H1 (cell line): ENCODE measurements around the gene ITM2B. TPM values are rescaled to one million over a fixed set of nuclear protein-coding genes. Genes with fewer than 3 reads are reported as not detected.

Experiments used
- CTCF ChIA-PET: fragments of 300-600 bp; sonication (Branson Sonifier 250); formaldehyde crosslinking; loops from one replicate; lab custom pipeline; 2021; ENCODE audit not compliant: partially characterized antibody; lab: Charles Lee
- POLR2A ChIA-PET: fragments of 300-600 bp; sonication (Branson Sonifier 250); formaldehyde crosslinking; loops from one replicate; lab custom pipeline; 2021; ENCODE audit warnings: inconsistent platforms; ENCODE audit not compliant: partially characterized antibody; lab: Charles Lee
- DNase-seq, 2 experiments: peaks; one replicate each; pipeline versions ENCODE4 v3.0.0 to v3.0.0-alpha.2; 2010 to 2022; ENCODE audit warnings: low spot score in 2 of 2, low read depth in 1 of 2, mixed read lengths in 1 of 2
- FAIRE-seq: peaks from 2 replicates; lab custom pipeline; 2011; peaks lifted over from hg19 to GRCh38; lab: Jason Lieb, UNC
- H2AFZ ChIP-seq: 2 replicates; pipeline ENCODE4 v1.8.1; 2012; ENCODE audit warnings: low read length, inconsistent platforms
- H2AK5ac ChIP-seq: 2 replicates; pipeline ENCODE4 v1.6.1; 2013; ENCODE audit warnings: low read depth, low read length
- H2BK120ac ChIP-seq: replicated peaks from 2 replicates; pipeline ENCODE3; 2013; ENCODE audit warnings: low read depth, low read length, inconsistent platforms
- H2BK12ac ChIP-seq: 2 replicates; pipeline ENCODE4 v1.6.1; 2013; ENCODE audit warnings: low read depth, low read length
- H2BK15ac ChIP-seq: 2 replicates; pipeline ENCODE4 v1.6.1; 2013; ENCODE audit warnings: low read length
- H2BK20ac ChIP-seq: 2 replicates; pipeline ENCODE4 v1.6.1; 2013; ENCODE audit warnings: low read length
- H2BK5ac ChIP-seq: 2 replicates; pipeline ENCODE4 v1.6.1; 2013; ENCODE audit warnings: low read depth, low read length
- H3K14ac ChIP-seq: 2 replicates; pipeline ENCODE4 v1.6.1; 2013; ENCODE audit warnings: inconsistent platforms; ENCODE audit not compliant: insufficient read length
- H3K18ac ChIP-seq: 2 replicates; pipeline ENCODE4 v1.6.1; 2013; ENCODE audit warnings: low read length; ENCODE audit errors: extremely low read depth
- H3K23ac ChIP-seq: 2 replicates; pipeline ENCODE4 v1.6.1; 2013; ENCODE audit warnings: inconsistent platforms; ENCODE audit not compliant: insufficient read length
- H3K23me2 ChIP-seq: 2 replicates; pipeline ENCODE4 v1.6.1; 2013; ENCODE audit warnings: low read depth, low read length
- H3K27ac ChIP-seq: 2 replicates; pipeline ENCODE4 v1.6.1; 2011; ENCODE audit warnings: low read depth, low read length, inconsistent platforms
- H3K27me3 ChIP-seq, 4 experiments: replicated peaks in 1 of 4; 1 replicate in 1 of 4; 2 replicates in 3 of 4; pipeline versions ENCODE4 v1.6.1 to v1.8.1; 2011 to 2013; ENCODE audit warnings: low read length in 3 of 4, mild to moderate bottlenecking in 3 of 4, inconsistent platforms in 2 of 4, mixed read lengths in 2 of 4, moderate library complexity in 1 of 4; ENCODE audit not compliant: control insufficient read depth in 3 of 4, insufficient read depth in 3 of 4; ENCODE audit errors: extremely low read depth in 1 of 4
- H3K36me3 ChIP-seq, 4 experiments: 2 replicates each; pipeline versions ENCODE4 v1.6.1 to v1.8.1; 2011 to 2013; ENCODE audit warnings: mild to moderate bottlenecking in 4 of 4, low read length in 3 of 4, moderate library complexity in 2 of 4, control low read depth in 1 of 4, inconsistent platforms in 1 of 4; ENCODE audit not compliant: insufficient read depth in 4 of 4, control insufficient read depth in 2 of 4
- H3K4ac ChIP-seq: replicated peaks from 2 replicates; pipeline ENCODE3; 2013; ENCODE audit warnings: low read length, low read depth, mixed read lengths, inconsistent platforms; ENCODE audit not compliant: insufficient read length
- H3K4me1 ChIP-seq, 4 experiments: replicated peaks in 1 of 4; 1 replicate in 1 of 4; 2 replicates in 3 of 4; pipeline versions ENCODE4 v1.6.1 to v1.8.1; 2011 to 2013; ENCODE audit warnings: low read length in 3 of 4, inconsistent platforms in 2 of 4, mixed read lengths in 1 of 4; ENCODE audit not compliant: insufficient read depth in 4 of 4, control insufficient read depth in 3 of 4
- H3K4me2 ChIP-seq, 2 experiments: 2 replicates each; pipeline versions ENCODE4 v1.6.1 to v1.8.1; 2011 to 2013; ENCODE audit warnings: low read depth in 2 of 2, low read length in 2 of 2, control low read depth in 1 of 2, inconsistent platforms in 1 of 2, mild to moderate bottlenecking in 1 of 2; ENCODE audit not compliant: insufficient read depth in 1 of 2
- H3K4me3 ChIP-seq, 4 experiments: fragments of 200-600, 300-600 bp in 1 of 4; sonication (generic), shearing (Covaris generic), sonication (Bioruptor Twin) in 1 of 4; 2 replicates each; pipeline versions ENCODE4 v1.5.1 to v1.8.1; 2011 to 2016; ENCODE audit warnings: low read length in 4 of 4, low read depth in 3 of 4, control low read depth in 2 of 4, inconsistent platforms in 2 of 4, mild to moderate bottlenecking in 2 of 4, mixed read lengths in 1 of 4, moderate library complexity in 1 of 4; ENCODE audit not compliant: insufficient read depth in 2 of 4; ENCODE audit errors: extremely low read depth in 1 of 4
- H3K56ac ChIP-seq: replicated peaks from 2 replicates; pipeline ENCODE3; 2013; ENCODE audit warnings: low read depth, mild to moderate bottlenecking, mixed read lengths, low read length, inconsistent platforms; ENCODE audit not compliant: insufficient read length
- H3K79me1 ChIP-seq: 2 replicates; pipeline ENCODE4 v1.6.1; 2013; ENCODE audit warnings: low read depth, low read length, control low read depth
- H3K79me2 ChIP-seq, 2 experiments: 2 replicates each; pipeline versions ENCODE4 v1.6.1 to v1.8.1; 2012 to 2013; ENCODE audit warnings: low read length in 2 of 2, mild to moderate bottlenecking in 2 of 2, inconsistent platforms in 1 of 2; ENCODE audit not compliant: insufficient read depth in 2 of 2, control insufficient read depth in 1 of 2
- H3K9ac ChIP-seq, 4 experiments: replicated peaks in 1 of 4; 1 replicate in 1 of 4; 2 replicates in 3 of 4; pipeline versions ENCODE4 v1.6.1 to v1.8.1; 2011 to 2013; ENCODE audit warnings: low read depth in 3 of 4, low read length in 3 of 4, control low read depth in 2 of 4, mild to moderate bottlenecking in 2 of 4, moderate library complexity in 2 of 4, inconsistent platforms in 1 of 4; ENCODE audit errors: extremely low read depth in 1 of 4
- H3K9me3 ChIP-seq, 2 experiments: 2 replicates each; pipeline versions ENCODE4 v1.6.1 to v1.8.1; 2012 to 2013; ENCODE audit warnings: mild to moderate bottlenecking in 2 of 2, moderate library complexity in 2 of 2, control low read depth in 1 of 2, inconsistent platforms in 1 of 2, low read depth in 1 of 2, low read length in 1 of 2, mixed read lengths in 1 of 2; ENCODE audit not compliant: insufficient read depth in 2 of 2
- H4K20me1 ChIP-seq, 2 experiments: replicated peaks in 1 of 2; 2 replicates each; pipeline versions ENCODE3 to v1.8.1; 2011 to 2013; ENCODE audit warnings: inconsistent platforms in 2 of 2, low read length in 2 of 2, mild to moderate bottlenecking in 1 of 2; ENCODE audit not compliant: insufficient read depth in 2 of 2, control insufficient read depth in 1 of 2
- H4K5ac ChIP-seq: 2 replicates; pipeline ENCODE4 v1.6.1; 2013; ENCODE audit warnings: low read length, low read depth, mixed read lengths, inconsistent platforms; ENCODE audit not compliant: insufficient read length
- H4K8ac ChIP-seq: 2 replicates; pipeline ENCODE4 v1.8.0; 2013; ENCODE audit warnings: mild to moderate bottlenecking, moderate library complexity, low read length, inconsistent platforms; ENCODE audit not compliant: insufficient read depth; ENCODE audit errors: extremely low read depth
- H4K91ac ChIP-seq: replicated peaks from 2 replicates; pipeline ENCODE3; 2013; ENCODE audit warnings: low read length, mixed read lengths, inconsistent platforms; ENCODE audit not compliant: insufficient read length
- CHD1 ChIP-seq: IDR thresholded peaks from 2 replicates; pipeline ENCODE4 v1.6.1; 2012; ENCODE audit warnings: low read depth, low read length, improper control_type of control experiment
- EGR1 ChIP-seq: IDR thresholded peaks from 2 replicates; pipeline ENCODE4 v1.6.1; 2011; ENCODE audit warnings: low read depth, low read length, borderline replicate concordance
- EZH2 ChIP-seq: fragments of 200-600 bp; sonication (generic); IDR thresholded peaks from 2 replicates; pipeline ENCODE4 v1.7.1; 2012; ENCODE audit warnings: low read depth, mild to moderate bottlenecking, moderate library complexity, low read length, inconsistent platforms; ENCODE audit not compliant: severe bottlenecking
- SAP30 ChIP-seq: fragments of 300-600 bp; sonication (generic); IDR thresholded peaks from 2 replicates; pipeline ENCODE4 v1.7.1; 2012; ENCODE audit warnings: low read length, moderate library complexity, mild to moderate bottlenecking, inconsistent platforms; ENCODE audit not compliant: insufficient read depth, insufficient replicate concordance
- SP2 ChIP-seq: IDR thresholded peaks from 2 replicates; pipeline ENCODE4 v1.6.1; 2012; ENCODE audit warnings: mild to moderate bottlenecking, low read length, inconsistent platforms
- SP4 ChIP-seq: IDR thresholded peaks from 2 replicates; pipeline ENCODE4 v1.6.1; 2012; ENCODE audit warnings: low read length, inconsistent platforms
- TAF7 ChIP-seq: optimal IDR thresholded peaks from 2 replicates; pipeline ENCODE3; 2011; ENCODE audit warnings: low read depth, mild to moderate bottlenecking, inconsistent platforms, low read length, moderate library complexity, borderline replicate concordance
- TBP ChIP-seq: IDR thresholded peaks from 2 replicates; pipeline ENCODE4 v1.6.1; 2011; ENCODE audit warnings: low read depth, low read length, improper control_type of control experiment
- TEAD4 ChIP-seq: IDR thresholded peaks from 2 replicates; pipeline ENCODE4 v1.6.1; 2012; ENCODE audit warnings: low read depth, low read length, inconsistent platforms, mixed read lengths
- WGBS, 2 experiments: shearing (Covaris generic) in 1 of 2; methylation state at CpG; one replicate each; pipeline versions ENCODE4 v1.1.6 to v1.1.7; 2013 to 2015; ENCODE audit warnings: low lambda C conversion rate in 2 of 2, mixed read lengths in 2 of 2, inconsistent platforms in 1 of 2, low coverage in 1 of 2, missing lambda C conversion rate in 1 of 2; ENCODE audit not compliant: insufficient replicate concordance in 2 of 2, insufficient coverage in 1 of 2, insufficient read length in 1 of 2; ENCODE audit errors: extremely low coverage in 1 of 2, missing lambda C conversion rate in 1 of 2; 5-methylcytosine and 5-hydroxymethylcytosine counted together
- polyA plus RNA-seq, 7 experiments: library from polyadenylated mRNA; depleted of rRNA in 3 of 7; stranded (reverse) in 5 of 7; unstranded in 2 of 7; fragments of >200 nt in 5 of 7; fragments of 200-250 nt in 2 of 7; gene quantifications; 1 replicate in 5 of 7; 2 replicates in 1 of 7; 4 replicates in 1 of 7; pipeline versions ENCODE4 v1.2.1 to v1.2.3, GENCODE V29; 2011 to 2013; ENCODE audit warnings: missing spikeins in 2 of 7, mixed read lengths in 2 of 7
- total RNA-seq: library from RNA; stranded (reverse); fragmentation: NEBNext Ultra II Directional; extraction: Animal tissue kit (Norgen Biotek cat#: 25700); gene quantifications from 2 replicates; pipeline ENCODE4 v1.2.1, GENCODE V29; 2021
- TF ChIP-seq, protein P1 (sequence below): IDR thresholded peaks from 2 replicates; pipeline ENCODE4 v1.6.1; 2011; ENCODE audit warnings: low read length, improper control_type of control experiment

The ITM2B gene
- total and polyA plus RNA-seq, 2 of the 8 experiments (the other 6 are each of a cell fraction or from before 2014, with no cell fraction given) = 132 to 184 TPM

DNA sequence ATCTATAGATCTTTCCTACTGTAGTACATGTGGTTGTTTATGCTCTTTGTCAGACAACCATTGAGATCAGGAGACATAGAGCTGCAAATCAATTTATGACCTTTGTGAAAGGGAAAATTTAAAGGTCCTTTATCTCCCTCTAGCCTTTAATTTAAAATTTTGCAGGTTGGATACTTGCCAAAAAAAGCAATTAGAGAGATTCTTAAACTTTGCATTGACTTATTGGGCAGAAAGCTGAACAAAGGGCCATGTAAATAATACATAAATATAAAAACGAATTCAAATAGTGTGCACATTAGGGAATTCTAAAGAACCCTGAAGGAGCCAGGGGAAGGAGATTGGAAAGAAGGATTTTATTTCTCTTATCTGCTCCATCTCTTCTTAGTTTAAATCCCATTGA is 48.5 kb downstream of the ITM2B start:
- POLR2A ChIA-PET = no interaction called here

More for the DNA sequence above, 48.5 kb downstream of the ITM2B start:
- no peak overlapping the region for H3K23ac ChIP-seq
- CTCF ChIA-PET = no interaction called here
- H3K23me2 ChIP-seq = no peaks in the 10 kb centered on the region
- no peak overlapping the region for H3K14ac ChIP-seq
- no peaks in the 10 kb centered on the region for H4K20me1 ChIP-seq
- no peak overlapping the region for H4K5ac ChIP-seq
- H3K9me3 ChIP-seq = no peaks in the 10 kb centered on the region
- no peak overlapping the region for H3K27ac ChIP-seq
- H2BK15ac ChIP-seq = no peak overlapping the region
- no peak overlapping the region for H3K18ac ChIP-seq
- H2AK5ac ChIP-seq = no peak overlapping the region
- WGBS, 2 experiments = 91% methylated on average over 1 of the region's 1 CpG; no CpG with 5 or more reads in 1 of the 2 experiments
- FAIRE-seq = no peak
- no peak overlapping the region for H2BK12ac ChIP-seq
- no peak overlapping the region for H3K4ac ChIP-seq
- no peaks in the 10 kb centered on the region for H3K79me2 ChIP-seq
- no peak overlapping the region for H3K9ac ChIP-seq
- no peaks in the 10 kb centered on the region for H3K79me1 ChIP-seq
- H2BK5ac ChIP-seq = no peak overlapping the region
- H3K36me3 ChIP-seq = no peaks in the 10 kb centered on the region
- no peak overlapping the region for H3K4me2 ChIP-seq
- no peak overlapping the region for H2BK120ac ChIP-seq
- H3K4me3 ChIP-seq = no peak overlapping the region
- no peak for DNase-seq
- H4K8ac ChIP-seq = no peak overlapping the region
- H2AFZ ChIP-seq = no peak overlapping the region
- peaks cover 0 to 1% (median 0%) of the 10 kb centered on the region in 4 experiments; a peak in 1 of 7 replicates for H3K27me3 ChIP-seq
- no peak overlapping the region for H3K56ac ChIP-seq
- no peaks in the 10 kb centered on the region for H3K4me1 ChIP-seq
- H4K91ac ChIP-seq = no peak overlapping the region
- H2BK20ac ChIP-seq = no peak overlapping the region
- TF ChIP-seq SP4 (no peak), TEAD4 (no peak), TAF7 (no peak), TBP (no peak), CHD1 (no peak), EGR1 (no peak), SAP30 (no peak), SP2 (no peak), EZH2 (no peak)
- TF ChIP-seq, protein P1, sequence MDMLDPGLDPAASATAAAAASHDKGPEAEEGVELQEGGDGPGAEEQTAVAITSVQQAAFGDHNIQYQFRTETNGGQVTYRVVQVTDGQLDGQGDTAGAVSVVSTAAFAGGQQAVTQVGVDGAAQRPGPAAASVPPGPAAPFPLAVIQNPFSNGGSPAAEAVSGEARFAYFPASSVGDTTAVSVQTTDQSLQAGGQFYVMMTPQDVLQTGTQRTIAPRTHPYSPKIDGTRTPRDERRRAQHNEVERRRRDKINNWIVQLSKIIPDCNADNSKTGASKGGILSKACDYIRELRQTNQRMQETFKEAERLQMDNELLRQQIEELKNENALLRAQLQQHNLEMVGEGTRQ = no peak
